Measurements from ENCODE around the gene B4GAT1.
"Not testable (repeated sequence)": the region's sequence is repeated elsewhere in the genome, so short reads cannot be mapped to it uniquely, and the experiment has no call there.

DNA sequence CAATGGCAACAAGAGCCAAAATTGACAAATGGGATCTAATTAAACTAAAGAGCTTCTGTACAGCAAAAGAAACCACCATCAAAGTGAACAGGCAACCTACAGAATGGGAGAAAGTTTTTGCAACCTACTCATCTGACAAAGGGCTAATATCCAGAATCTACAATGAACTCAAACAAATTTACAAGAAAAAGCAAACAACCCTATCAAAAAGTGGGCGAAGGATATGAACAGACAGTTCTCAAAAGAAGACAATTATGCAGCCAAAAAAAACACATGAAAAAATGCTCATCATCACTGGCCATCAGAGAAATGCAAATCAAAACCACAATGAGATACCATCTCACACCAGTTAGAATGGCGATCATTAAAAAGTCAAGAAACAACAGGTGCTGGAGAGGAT lies 27.1 kb downstream of the B4GAT1 start:
- TF ChIP-seq, protein P1, sequence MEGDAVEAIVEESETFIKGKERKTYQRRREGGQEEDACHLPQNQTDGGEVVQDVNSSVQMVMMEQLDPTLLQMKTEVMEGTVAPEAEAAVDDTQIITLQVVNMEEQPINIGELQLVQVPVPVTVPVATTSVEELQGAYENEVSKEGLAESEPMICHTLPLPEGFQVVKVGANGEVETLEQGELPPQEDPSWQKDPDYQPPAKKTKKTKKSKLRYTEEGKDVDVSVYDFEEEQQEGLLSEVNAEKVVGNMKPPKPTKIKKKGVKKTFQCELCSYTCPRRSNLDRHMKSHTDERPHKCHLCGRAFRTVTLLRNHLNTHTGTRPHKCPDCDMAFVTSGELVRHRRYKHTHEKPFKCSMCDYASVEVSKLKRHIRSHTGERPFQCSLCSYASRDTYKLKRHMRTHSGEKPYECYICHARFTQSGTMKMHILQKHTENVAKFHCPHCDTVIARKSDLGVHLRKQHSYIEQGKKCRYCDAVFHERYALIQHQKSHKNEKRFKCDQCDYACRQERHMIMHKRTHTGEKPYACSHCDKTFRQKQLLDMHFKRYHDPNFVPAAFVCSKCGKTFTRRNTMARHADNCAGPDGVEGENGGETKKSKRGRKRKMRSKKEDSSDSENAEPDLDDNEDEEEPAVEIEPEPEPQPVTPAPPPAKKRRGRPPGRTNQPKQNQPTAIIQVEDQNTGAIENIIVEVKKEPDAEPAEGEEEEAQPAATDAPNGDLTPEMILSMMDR (IDR thresholded peaks at IDR 0.05; ENCODE audit: low read length), result not testable (repeated sequence)
- TF ChIP-seq EZH2 (IDR thresholded peaks at IDR 0.05; ENCODE audit: borderline replicate concordance, low read length), result not testable (repeated sequence)
